AG04450 (cell line): ENCODE data around the gene GET4. TPM values are rescaled to one million over a fixed set of nuclear protein-coding genes. Genes with fewer than 3 reads are reported as not detected.
"Not testable (repeated sequence)": the region's sequence is repeated elsewhere in the genome, so short reads cannot be mapped to it uniquely, and the experiment has no call there.

Source experiments
- CTCF ChIA-PET: fragments of 300-600, 350-600 bp; formaldehyde crosslinking; extraction: SDS; loops from one replicate; lab custom pipeline; 2022; ENCODE audit warnings: antibody characterized with exemption, inconsistent platforms; lab: Charles Lee
- POLR2A ChIA-PET: fragments of 350-600 bp; formaldehyde crosslinking; extraction: SDS; loops from one replicate; lab custom pipeline; 2021; ENCODE audit warnings: antibody characterized with exemption, inconsistent platforms; lab: Yijun Ruan, JAX
- DNase-seq: peaks from one replicate; pipeline ENCODE4 v3.0.0-alpha.2; 2011; ENCODE audit warnings: low read depth, low spot score
- H3K27ac ChIP-seq: one replicate; pipeline ENCODE4 v1.5.1; 2012; ENCODE audit warnings: low read depth, low read length, control low read depth
- H3K27me3 ChIP-seq: one replicate; pipeline ENCODE4 v1.6.0; 2012; ENCODE audit warnings: low read length; ENCODE audit not compliant: control insufficient read depth, insufficient read depth
- H3K4me3 ChIP-seq: 2 replicates; pipeline ENCODE4 v1.5.1; 2011; ENCODE audit warnings: mild to moderate bottlenecking, low read depth, low read length, control low read depth
- H3K9me3 ChIP-seq: 2 replicates; pipeline ENCODE4 v1.5.1; 2012; ENCODE audit warnings: low read length; ENCODE audit not compliant: control insufficient read depth, insufficient read depth
- CTCF ChIP-seq: IDR thresholded peaks from 2 replicates; pipeline ENCODE4 v1.5.1; 2011; ENCODE audit warnings: low read depth, low read length, control low read depth, inconsistent platforms
- polyA plus RNA-seq: library from polyadenylated mRNA; depleted of rRNA; stranded (reverse); fragments of >200 nt; gene quantifications from 2 replicates; pipeline ENCODE4 v1.2.3, GENCODE V29; 2011; rRNA removed

GET4 gene
- polyA plus RNA-seq, 1 experiment = 13.9 TPM

- TF ChIP-seq CTCF = no peak
- no peaks in the 10 kb centered on the region for H3K27me3 ChIP-seq
- no peak overlapping the region for H3K4me3 ChIP-seq
- H3K27ac ChIP-seq = no peak overlapping the region
- peaks cover 5% of the 10 kb centered on the region; the same call in 1 of the 2 replicates for H3K9me3 ChIP-seq
- ChIA-PET POLR2A (no interaction called here), CTCF (no interaction called here)
- no peak for DNase-seq
These were observed 64.5 kb downstream of the GET4 start for GRCh38 chr7:940599-941408.

GRCh38 chr7:943793-944192 is 67.4 kb downstream of the GET4 start:
- CTCF ChIA-PET, H3K4me3 ChIP-seq, H3K27me3 ChIP-seq, H3K9me3 ChIP-seq, H3K27ac ChIP-seq, DNase-seq, POLR2A ChIA-PET: not testable (repeated sequence)

- ChIA-PET CTCF (no interaction called here), POLR2A (no interaction called here)
- no peak overlapping the region for H3K27ac ChIP-seq
- no peaks in the 10 kb centered on the region; the same call in 1 of the 2 replicates for H3K9me3 ChIP-seq
- TF ChIP-seq CTCF = no peak
- no peaks in the 10 kb centered on the region for H3K27me3 ChIP-seq
- DNase-seq = no peak
- H3K4me3 ChIP-seq = no peak overlapping the region
These were observed 68.4 kb downstream of the GET4 start for GRCh38 chr7:944744-945143.

- Histone ChIP-seq H3K27me3 (no peaks in the 10 kb centered on the region), H3K4me3 (no peak overlapping the region), H3K9me3 (no peaks in the 10 kb centered on the region; the same call in 1 of the 2 replicates), H3K27ac (no peak overlapping the region)
- ChIA-PET CTCF (no interaction called here), POLR2A (no interaction called here)
- TF ChIP-seq CTCF = no peak
- no peak for DNase-seq
These were observed 68.8 kb downstream of the GET4 start for GRCh38 chr7:945147-945555.

GRCh38 chr7:945556-946255 is 69.4 kb downstream of the GET4 start:
- POLR2A ChIA-PET = no interaction called here
- H3K9me3 ChIP-seq = no peaks in the 10 kb centered on the region; the same call in 1 of the 2 replicates
- TF ChIP-seq CTCF = no peak
- no peak overlapping the region for H3K4me3 ChIP-seq
- CTCF ChIA-PET = no interaction called here
- no peak for DNase-seq
- no peak overlapping the region for H3K27ac ChIP-seq
- no peaks in the 10 kb centered on the region for H3K27me3 ChIP-seq

Other genes starting within 250 kb of the GET4 start
- 12.6 and 16.9 TPM in 2 replicates for gene DNAAF5, start 149.9 kb upstream of the GET4 start, polyA plus RNA-seq
- gene PRKAR1B, start 149.3 kb upstream of the GET4 start, polyA plus RNA-seq = 16.1 and 17.8 TPM in 2 replicates
- 140 and 159 TPM in 2 replicates for gene SUN1, start 44.1 kb upstream of the GET4 start, polyA plus RNA-seq
- 0.87 and 0.89 TPM in 2 replicates for gene ADAP1, start 78.1 kb downstream of the GET4 start, polyA plus RNA-seq
- 6.5 and 6.8 TPM in 2 replicates for gene COX19, start 99.0 kb downstream of the GET4 start, polyA plus RNA-seq
- not detected in 2 replicates for gene CYP2W1, start 106.6 kb downstream of the GET4 start, polyA plus RNA-seq
- gene GPR146, start 168.0 kb downstream of the GET4 start, polyA plus RNA-seq = 0.50 and 0.69 TPM in 2 replicates
- gene GPER1, start 211.6 kb downstream of the GET4 start, polyA plus RNA-seq = 1.4 and 1.8 TPM in 2 replicates